SK-N-SH (cell line): ENCODE data around the gene C11orf86. TPM values are rescaled to one million over a fixed set of nuclear protein-coding genes. Genes with fewer than 3 reads are reported as not detected.

Experiments used
- CTCF ChIA-PET: fragments of 300-600, 350-600 bp; formaldehyde crosslinking; extraction: SDS; loops from one replicate; lab custom pipeline; 2021; lab: Yijun Ruan, JAX
- POLR2A ChIA-PET: fragments of 350-600 bp; sonication (Branson Sonifier 250); formaldehyde crosslinking; extraction: SDS; loops from one replicate; lab custom pipeline; 2020; ENCODE audit warnings: antibody characterized with exemption, inconsistent platforms; lab: Yijun Ruan, JAX
- DNase-seq: peaks from one replicate; pipeline ENCODE4 v3.0.0; 2012
- H2AFZ ChIP-seq: fragments of 200-600 bp; sonication (generic); 2 replicates; pipeline ENCODE4 v1.8.1; 2016; ENCODE audit warnings: antibody characterized with exemption, mild to moderate bottlenecking, low read depth
- H3F3A ChIP-seq: fragments of 200-600 bp; sonication (generic); replicated peaks from 2 replicates; pipeline ENCODE3; 2016; ENCODE audit warnings: antibody characterized with exemption, mild to moderate bottlenecking; ENCODE audit not compliant: insufficient read depth
- H3K27ac ChIP-seq, 2 experiments: fragments of 200-500 bp in 1 of 2; fragments of 200-600 bp in 1 of 2; sonication (Bioruptor generic) in 1 of 2; sonication (generic), shearing (Covaris generic) in 1 of 2; 2 replicates each; pipeline versions ENCODE4 v1.5.1 to v1.6.1; 2014 to 2016; ENCODE audit warnings: low read depth in 2 of 2, inconsistent platforms in 1 of 2, low read length in 1 of 2, mild to moderate bottlenecking in 1 of 2, mixed read lengths in 1 of 2
- H3K27me3 ChIP-seq: fragments of 200-600 bp; sonication (generic), shearing (Covaris generic); 2 replicates; pipeline ENCODE4 v1.6.1; 2016; ENCODE audit warnings: mixed run types; ENCODE audit not compliant: insufficient read depth
- H3K36me3 ChIP-seq, 2 experiments: fragments of 200-500 bp in 1 of 2; fragments of 200-600 bp in 1 of 2; sonication (Bioruptor generic) in 1 of 2; sonication (generic) in 1 of 2; replicated peaks in 1 of 2; 2 replicates each; pipeline versions ENCODE3 to v1.5.1; 2014 to 2016; ENCODE audit warnings: low read length in 1 of 2, mild to moderate bottlenecking in 1 of 2; ENCODE audit not compliant: insufficient read depth in 2 of 2, control insufficient read depth in 1 of 2
- H3K4me1 ChIP-seq, 2 experiments: fragments of 200-500 bp in 1 of 2; fragments of 200-600 bp in 1 of 2; sonication (Bioruptor generic) in 1 of 2; sonication (generic), shearing (Covaris generic) in 1 of 2; 2 replicates each; pipeline versions ENCODE4 v1.5.1 to v1.6.1; 2014 to 2016; ENCODE audit warnings: low read depth in 1 of 2, low read length in 1 of 2, mixed run types in 1 of 2; ENCODE audit not compliant: insufficient read depth in 2 of 2, control insufficient read depth in 1 of 2
- H3K4me2 ChIP-seq: fragments of 200-600 bp; sonication (generic), shearing (Covaris generic); 2 replicates; pipeline ENCODE4 v1.6.1; 2017; ENCODE audit warnings: mixed run types
- H3K4me3 ChIP-seq, 2 experiments: fragments of 200-500 bp in 1 of 2; fragments of 200-600 bp in 1 of 2; sonication (Bioruptor generic) in 1 of 2; sonication (generic), shearing (Covaris generic) in 1 of 2; 2 replicates each; pipeline versions ENCODE4 v1.5.1 to v1.8.1; 2014 to 2016; ENCODE audit warnings: low read depth in 2 of 2, inconsistent platforms in 1 of 2, low read length in 1 of 2, mild to moderate bottlenecking in 1 of 2, mixed read lengths in 1 of 2, moderate library complexity in 1 of 2
- H3K79me2 ChIP-seq: fragments of 200-600 bp; sonication (generic); 2 replicates; pipeline ENCODE4 v1.8.1; 2017; ENCODE audit warnings: mild to moderate bottlenecking; ENCODE audit not compliant: insufficient read depth
- H3K9ac ChIP-seq: fragments of 200-600 bp; sonication (generic); 2 replicates; pipeline ENCODE4 v1.6.1; 2017; ENCODE audit warnings: mixed run types
- H3K9me2 ChIP-seq: fragments of 200-600 bp; sonication (generic); 2 replicates; pipeline ENCODE4 v1.6.1; 2017; ENCODE audit warnings: mixed run types
- H3K9me3 ChIP-seq: fragments of 200-600 bp; sonication (generic); 2 replicates; pipeline ENCODE4 v1.6.1; 2017; ENCODE audit warnings: mixed run types, mild to moderate bottlenecking, moderate library complexity
- H4K20me1 ChIP-seq: fragments of 200-600 bp; sonication (generic); 2 replicates; pipeline ENCODE4 v1.6.1; 2017; ENCODE audit warnings: mild to moderate bottlenecking, mixed run types; ENCODE audit not compliant: insufficient read depth
- CHD2 ChIP-seq: fragments of 150-350 bp; IDR thresholded peaks from 2 replicates; pipeline ENCODE4 v1.6.1; 2018; ENCODE audit warnings: low read length; ENCODE audit not compliant: partially characterized antibody
- ELF1 ChIP-seq: IDR thresholded peaks from 2 replicates; pipeline ENCODE4 v1.4.0; 2012
- EP300 ChIP-seq, 2 experiments: IDR thresholded peaks; 2 replicates each; pipeline versions ENCODE4 v1.4.0 to v1.6.1; 2012; ENCODE audit warnings: borderline replicate concordance in 1 of 2, low read depth in 1 of 2, low read length in 1 of 2
- FOSL2 ChIP-seq: IDR thresholded peaks from 2 replicates; pipeline ENCODE4 v1.4.0; 2012; ENCODE audit warnings: low read depth, mild to moderate bottlenecking, moderate library complexity, borderline replicate concordance
- FOXM1 ChIP-seq: IDR thresholded peaks from 2 replicates; pipeline ENCODE4 v1.4.0; 2012; ENCODE audit warnings: low read depth, mild to moderate bottlenecking
- GATA2 ChIP-seq: sonication (generic); formaldehyde crosslinking; IDR thresholded peaks from 2 replicates; pipeline ENCODE4 v1.5.0; 2020; ENCODE audit warnings: mild to moderate bottlenecking, missing genetic modification reagents
- MXI1 ChIP-seq: IDR thresholded peaks from 2 replicates; pipeline ENCODE4 v1.6.1; 2012; ENCODE audit warnings: mild to moderate bottlenecking, low read depth, low read length, improper control_type of control experiment
- NFIC ChIP-seq: IDR thresholded peaks from 2 replicates; pipeline ENCODE4 v1.4.0; 2012; ENCODE audit warnings: borderline replicate concordance
- NRF1 ChIP-seq: IDR thresholded peaks from 2 replicates; pipeline ENCODE4 v1.6.1; 2012; ENCODE audit warnings: low read depth, mild to moderate bottlenecking, low read length
- RAD21 ChIP-seq: IDR thresholded peaks from 2 replicates; pipeline ENCODE4 v1.6.1; 2012; ENCODE audit warnings: mild to moderate bottlenecking, low read length
- SIN3A ChIP-seq: IDR thresholded peaks from 2 replicates; pipeline ENCODE4 v1.6.1; 2012; ENCODE audit warnings: low read depth, mild to moderate bottlenecking, low read length, moderate library complexity, borderline replicate concordance
- SMC3 ChIP-seq: IDR thresholded peaks from 2 replicates; pipeline ENCODE4 v1.6.1; 2012; ENCODE audit warnings: low read depth, low read length, improper control_type of control experiment
- TAF1 ChIP-seq: IDR thresholded peaks from 2 replicates; pipeline ENCODE4 v1.6.1; 2012; ENCODE audit warnings: low read depth, mild to moderate bottlenecking, low read length, moderate library complexity, borderline replicate concordance
- WGBS: methylation state at CpG from one replicate; pipeline ENCODE4 v1.1.6; 2017; ENCODE audit warnings: low lambda C conversion rate; 5-methylcytosine and 5-hydroxymethylcytosine counted together
- polyA plus RNA-seq, 3 experiments: library from polyadenylated mRNA; depleted of rRNA; stranded (reverse); fragments of >200 nt; gene quantifications; 2 replicates each; pipeline ENCODE4 v1.2.3, GENCODE V29; 2012
- TF ChIP-seq, protein P1 (sequence below): fragments of 150-350 bp; IDR thresholded peaks from 2 replicates; pipeline ENCODE4 v1.6.1; 2017; ENCODE audit warnings: antibody characterized with exemption, low read length, low read depth, borderline replicate concordance
- TF ChIP-seq, protein P2 (sequence below): IDR thresholded peaks from 2 replicates; pipeline ENCODE4; 2012
- TF ChIP-seq, protein P3 (sequence below): IDR thresholded peaks from 2 replicates; pipeline ENCODE4 v1.4.0; 2012; ENCODE audit warnings: low read depth, borderline replicate concordance
- TF ChIP-seq, protein P4 (sequence below): IDR thresholded peaks from 2 replicates; pipeline ENCODE4 v1.6.1; 2012; ENCODE audit warnings: mild to moderate bottlenecking, low read depth, low read length, moderate library complexity

The C11orf86 gene
- polyA plus RNA-seq, 1 of the 3 experiments (the other 2 are of a cell fraction) = 0.08 TPM

DNA sequence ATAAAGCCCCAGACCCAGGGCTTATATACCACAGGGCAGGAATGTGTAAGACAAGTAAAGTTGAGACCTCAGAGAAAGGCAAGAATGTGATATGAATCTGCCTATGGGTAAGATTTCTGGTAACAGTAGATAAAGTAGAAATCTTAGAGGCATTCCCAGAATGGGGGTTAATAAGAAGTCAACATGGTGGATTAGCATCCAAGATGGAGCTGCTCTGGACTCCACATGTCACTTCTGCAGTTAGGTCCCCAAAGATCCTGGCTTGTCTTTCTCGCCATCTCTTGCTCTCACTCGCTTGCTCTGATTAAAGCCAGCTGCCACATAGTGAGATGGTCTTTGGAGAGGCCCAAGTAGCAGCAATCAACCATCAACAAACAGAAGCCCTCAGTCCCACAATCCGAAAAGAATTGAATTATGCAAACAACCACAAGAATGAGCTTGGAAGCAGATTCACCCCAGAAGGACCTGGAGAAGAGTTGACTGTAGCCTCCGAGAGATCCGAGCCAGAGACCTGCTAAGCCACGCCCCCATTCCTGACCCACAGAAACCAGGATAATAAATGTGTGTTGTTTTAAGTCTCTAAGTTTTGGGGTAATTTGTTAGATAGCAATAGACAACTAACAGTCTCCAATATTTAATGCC is 5.4 kb upstream of the C11orf86 start:
- CTCF ChIA-PET = no interaction called here
- H3K9me2 ChIP-seq = no peaks in the 10 kb centered on the region
- POLR2A ChIA-PET = no interaction called here

More for the DNA sequence above, 5.4 kb upstream of the C11orf86 start:
- Histone ChIP-seq H3K36me3 (no peaks in the 10 kb centered on the region), H3K4me1 (peaks cover 0 to 32% of the 10 kb centered on the region in 2 experiments; a peak in 3 of 4 replicates), H3K27me3 (no peaks in the 10 kb centered on the region), H3K9me3 (no peaks in the 10 kb centered on the region), H4K20me1 (no peaks in the 10 kb centered on the region), H3K4me2 (peak overlapping the region; percentile 58), H3K4me3 (no peak overlapping the region), H3K9ac (peak overlapping the region; percentile 68; the same call in 1 of the 2 replicates), H3K79me2 (no peaks in the 10 kb centered on the region), H3F3A (peaks cover 38% of the 10 kb centered on the region), H3K27ac (peak overlapping the region in 1 of 2 experiments; percentile 98; a peak in 2 of 4 replicates), H2AFZ (no peak overlapping the region)
- WGBS = 77% methylated on average over 6 of the region's 6 CpGs
- DNase-seq = no peak
- TF ChIP-seq MXI1 (no peak), NRF1 (no peak), SMC3 (no peak), ELF1 (no peak), SIN3A (no peak), RAD21 (no peak), GATA2 (CRISPR knock-in tag) (no peak), EP300 (IDR thresholded peaks at IDR 0.05; ENCODE audit: borderline replicate concordance in 1 of 2, low read depth in 1 of 2, low read length in 1 of 2) (no peak), TAF1 (no peak), NFIC (no peak), FOXM1 (no peak), FOSL2 (no peak), CHD2 (no peak)
- TF ChIP-seq, protein P1, sequence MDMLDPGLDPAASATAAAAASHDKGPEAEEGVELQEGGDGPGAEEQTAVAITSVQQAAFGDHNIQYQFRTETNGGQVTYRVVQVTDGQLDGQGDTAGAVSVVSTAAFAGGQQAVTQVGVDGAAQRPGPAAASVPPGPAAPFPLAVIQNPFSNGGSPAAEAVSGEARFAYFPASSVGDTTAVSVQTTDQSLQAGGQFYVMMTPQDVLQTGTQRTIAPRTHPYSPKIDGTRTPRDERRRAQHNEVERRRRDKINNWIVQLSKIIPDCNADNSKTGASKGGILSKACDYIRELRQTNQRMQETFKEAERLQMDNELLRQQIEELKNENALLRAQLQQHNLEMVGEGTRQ = no peak
- TF ChIP-seq, protein P2, sequence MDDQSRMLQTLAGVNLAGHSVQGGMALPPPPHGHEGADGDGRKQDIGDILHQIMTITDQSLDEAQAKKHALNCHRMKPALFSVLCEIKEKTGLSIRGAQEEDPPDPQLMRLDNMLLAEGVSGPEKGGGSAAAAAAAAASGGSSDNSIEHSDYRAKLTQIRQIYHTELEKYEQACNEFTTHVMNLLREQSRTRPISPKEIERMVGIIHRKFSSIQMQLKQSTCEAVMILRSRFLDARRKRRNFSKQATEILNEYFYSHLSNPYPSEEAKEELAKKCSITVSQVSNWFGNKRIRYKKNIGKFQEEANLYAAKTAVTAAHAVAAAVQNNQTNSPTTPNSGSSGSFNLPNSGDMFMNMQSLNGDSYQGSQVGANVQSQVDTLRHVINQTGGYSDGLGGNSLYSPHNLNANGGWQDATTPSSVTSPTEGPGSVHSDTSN = no peak
- TF ChIP-seq, protein P3, sequence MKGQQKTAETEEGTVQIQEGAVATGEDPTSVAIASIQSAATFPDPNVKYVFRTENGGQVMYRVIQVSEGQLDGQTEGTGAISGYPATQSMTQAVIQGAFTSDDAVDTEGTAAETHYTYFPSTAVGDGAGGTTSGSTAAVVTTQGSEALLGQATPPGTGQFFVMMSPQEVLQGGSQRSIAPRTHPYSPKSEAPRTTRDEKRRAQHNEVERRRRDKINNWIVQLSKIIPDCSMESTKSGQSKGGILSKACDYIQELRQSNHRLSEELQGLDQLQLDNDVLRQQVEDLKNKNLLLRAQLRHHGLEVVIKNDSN = no peak
- TF ChIP-seq, protein P4, sequence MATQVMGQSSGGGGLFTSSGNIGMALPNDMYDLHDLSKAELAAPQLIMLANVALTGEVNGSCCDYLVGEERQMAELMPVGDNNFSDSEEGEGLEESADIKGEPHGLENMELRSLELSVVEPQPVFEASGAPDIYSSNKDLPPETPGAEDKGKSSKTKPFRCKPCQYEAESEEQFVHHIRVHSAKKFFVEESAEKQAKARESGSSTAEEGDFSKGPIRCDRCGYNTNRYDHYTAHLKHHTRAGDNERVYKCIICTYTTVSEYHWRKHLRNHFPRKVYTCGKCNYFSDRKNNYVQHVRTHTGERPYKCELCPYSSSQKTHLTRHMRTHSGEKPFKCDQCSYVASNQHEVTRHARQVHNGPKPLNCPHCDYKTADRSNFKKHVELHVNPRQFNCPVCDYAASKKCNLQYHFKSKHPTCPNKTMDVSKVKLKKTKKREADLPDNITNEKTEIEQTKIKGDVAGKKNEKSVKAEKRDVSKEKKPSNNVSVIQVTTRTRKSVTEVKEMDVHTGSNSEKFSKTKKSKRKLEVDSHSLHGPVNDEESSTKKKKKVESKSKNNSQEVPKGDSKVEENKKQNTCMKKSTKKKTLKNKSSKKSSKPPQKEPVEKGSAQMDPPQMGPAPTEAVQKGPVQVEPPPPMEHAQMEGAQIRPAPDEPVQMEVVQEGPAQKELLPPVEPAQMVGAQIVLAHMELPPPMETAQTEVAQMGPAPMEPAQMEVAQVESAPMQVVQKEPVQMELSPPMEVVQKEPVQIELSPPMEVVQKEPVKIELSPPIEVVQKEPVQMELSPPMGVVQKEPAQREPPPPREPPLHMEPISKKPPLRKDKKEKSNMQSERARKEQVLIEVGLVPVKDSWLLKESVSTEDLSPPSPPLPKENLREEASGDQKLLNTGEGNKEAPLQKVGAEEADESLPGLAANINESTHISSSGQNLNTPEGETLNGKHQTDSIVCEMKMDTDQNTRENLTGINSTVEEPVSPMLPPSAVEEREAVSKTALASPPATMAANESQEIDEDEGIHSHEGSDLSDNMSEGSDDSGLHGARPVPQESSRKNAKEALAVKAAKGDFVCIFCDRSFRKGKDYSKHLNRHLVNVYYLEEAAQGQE = no peak
